ENCODE results near the gene P2RX7.

The P2RX7 gene

GRCh38 chr12:121181181-121181580 is 48.5 kb downstream of the P2RX7 start:
- DNase-seq (ENCODE audit: low read depth) = no peak
- TF ChIP-seq, protein P1, sequence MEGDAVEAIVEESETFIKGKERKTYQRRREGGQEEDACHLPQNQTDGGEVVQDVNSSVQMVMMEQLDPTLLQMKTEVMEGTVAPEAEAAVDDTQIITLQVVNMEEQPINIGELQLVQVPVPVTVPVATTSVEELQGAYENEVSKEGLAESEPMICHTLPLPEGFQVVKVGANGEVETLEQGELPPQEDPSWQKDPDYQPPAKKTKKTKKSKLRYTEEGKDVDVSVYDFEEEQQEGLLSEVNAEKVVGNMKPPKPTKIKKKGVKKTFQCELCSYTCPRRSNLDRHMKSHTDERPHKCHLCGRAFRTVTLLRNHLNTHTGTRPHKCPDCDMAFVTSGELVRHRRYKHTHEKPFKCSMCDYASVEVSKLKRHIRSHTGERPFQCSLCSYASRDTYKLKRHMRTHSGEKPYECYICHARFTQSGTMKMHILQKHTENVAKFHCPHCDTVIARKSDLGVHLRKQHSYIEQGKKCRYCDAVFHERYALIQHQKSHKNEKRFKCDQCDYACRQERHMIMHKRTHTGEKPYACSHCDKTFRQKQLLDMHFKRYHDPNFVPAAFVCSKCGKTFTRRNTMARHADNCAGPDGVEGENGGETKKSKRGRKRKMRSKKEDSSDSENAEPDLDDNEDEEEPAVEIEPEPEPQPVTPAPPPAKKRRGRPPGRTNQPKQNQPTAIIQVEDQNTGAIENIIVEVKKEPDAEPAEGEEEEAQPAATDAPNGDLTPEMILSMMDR (IDR thresholded peaks at IDR 0.05; ENCODE audit: control insufficient read depth, extremely low read depth, insufficient read depth) = no peak
- H3K4me3 ChIP-seq (ENCODE audit: low read depth, low read length) = no peak overlapping the region

- H3K4me3 ChIP-seq (ENCODE audit: low read depth, low read length) = no peak overlapping the region
- TF ChIP-seq, protein P1 (IDR thresholded peaks at IDR 0.05; ENCODE audit: control insufficient read depth, extremely low read depth, insufficient read depth) = no peak
- DNase-seq (ENCODE audit: low read depth) = no peak
These were observed 49.7 kb downstream of the P2RX7 start for GRCh38 chr12:121182222-121182893.

DNA sequence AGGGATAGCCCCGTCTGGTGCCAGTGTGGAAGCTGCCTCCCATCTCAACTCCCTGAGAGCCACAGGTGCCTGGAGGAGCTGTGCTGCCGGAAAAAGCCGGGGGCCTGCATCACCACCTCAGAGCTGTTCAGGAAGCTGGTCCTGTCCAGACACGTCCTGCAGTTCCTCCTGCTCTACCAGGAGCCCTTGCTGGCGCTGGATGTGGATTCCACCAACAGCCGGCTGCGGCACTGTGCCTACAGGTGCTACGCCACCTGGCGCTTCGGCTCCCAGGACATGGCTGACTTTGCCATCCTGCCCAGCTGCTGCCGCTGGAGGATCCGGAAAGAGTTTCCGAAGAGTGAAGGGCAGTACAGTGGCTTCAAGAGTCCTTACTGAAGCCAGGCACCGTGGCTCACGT is 51.7 kb downstream of the P2RX7 start:
- no peak overlapping the region for H3K4me3 ChIP-seq (ENCODE audit: low read depth, low read length)
- DNase-seq (ENCODE audit: low read depth) = no peak
- TF ChIP-seq, protein P1 (IDR thresholded peaks at IDR 0.05; ENCODE audit: control insufficient read depth, extremely low read depth, insufficient read depth) = no peak

GRCh38 chr12:121184984-121185889 is 52.6 kb downstream of the P2RX7 start:
- DNase-seq (ENCODE audit: low read depth) = no peak
- H3K4me3 ChIP-seq (ENCODE audit: low read depth, low read length) = no peak overlapping the region
- TF ChIP-seq, protein P1 (IDR thresholded peaks at IDR 0.05; ENCODE audit: control insufficient read depth, extremely low read depth, insufficient read depth) = no peak

- DNase-seq (ENCODE audit: low read depth) = no peak
- TF ChIP-seq, protein P1 (IDR thresholded peaks at IDR 0.05; ENCODE audit: control insufficient read depth, extremely low read depth, insufficient read depth) = no peak
- no peak overlapping the region for H3K4me3 ChIP-seq (ENCODE audit: low read depth, low read length)
These were observed 54.1 kb downstream of the P2RX7 start for GRCh38 chr12:121186826-121187225.

DNA sequence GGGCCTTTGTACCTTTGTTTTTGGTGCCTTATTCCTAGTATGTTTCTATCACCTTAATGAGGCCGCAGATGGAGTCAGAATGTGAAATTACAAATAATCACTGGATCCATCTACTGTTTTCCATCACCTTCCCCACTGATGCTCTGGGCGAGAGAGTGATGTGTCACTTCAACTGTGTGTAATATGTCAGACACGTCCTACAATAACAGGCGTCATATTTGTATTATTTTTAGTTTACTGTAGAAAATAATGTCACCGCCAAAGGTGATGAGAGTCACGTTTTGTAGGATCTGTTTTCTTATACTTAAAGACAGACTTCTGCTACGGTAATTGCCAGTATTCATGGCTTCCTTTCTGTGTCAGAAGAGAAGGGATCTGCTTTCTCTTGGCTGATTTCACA is 54.8 kb downstream of the P2RX7 start:
- no peak overlapping the region for H3K4me3 ChIP-seq (ENCODE audit: low read depth, low read length)
- DNase-seq (ENCODE audit: low read depth) = no peak
- TF ChIP-seq, protein P1 (IDR thresholded peaks at IDR 0.05; ENCODE audit: control insufficient read depth, extremely low read depth, insufficient read depth) = no peak
